Measurements from ENCODE around the gene LPO. TPM values are rescaled to one million over a fixed set of nuclear protein-coding genes. Genes with fewer than 3 reads are reported as not detected.

The LPO gene
- total RNA-seq, 6 donors from 2014 or later: not detected

DNA sequence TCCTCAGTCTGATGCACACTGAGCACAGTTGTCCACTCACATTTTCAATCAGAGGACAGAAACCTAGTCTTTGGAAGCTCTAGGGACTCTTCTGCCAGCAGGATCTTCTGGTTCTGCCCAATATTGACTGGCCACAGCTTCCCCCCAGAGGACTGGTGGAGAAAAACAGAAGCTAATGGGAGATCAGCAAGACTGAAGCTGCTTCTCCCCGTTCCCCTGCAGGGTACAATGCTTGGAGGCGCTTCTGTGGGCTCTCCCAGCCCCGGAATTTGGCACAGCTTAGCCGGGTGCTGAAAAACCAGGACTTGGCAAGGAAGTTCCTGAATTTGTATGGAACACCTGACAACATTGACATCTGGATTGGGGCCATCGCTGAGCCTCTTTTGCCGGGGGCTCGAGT lies 35.5 kb upstream of the LPO start:
- peaks cover 0 to 8% (median 0%) of the 10 kb centered on the region in 4 donors for H3K4me1 ChIP-seq
- WGBS, 2 donors: 85% methylated on average over 7 of the region's 7 CpGs; no CpG with 5 or more reads in 1 of the 2 donors
- DNase-seq: no peak
- no peak overlapping the region for H3K4me3 ChIP-seq
- H3K27ac ChIP-seq: no peak overlapping the region
- H3K9me3 ChIP-seq: no peaks in the 10 kb centered on the region
- TF ChIP-seq, protein P1, sequence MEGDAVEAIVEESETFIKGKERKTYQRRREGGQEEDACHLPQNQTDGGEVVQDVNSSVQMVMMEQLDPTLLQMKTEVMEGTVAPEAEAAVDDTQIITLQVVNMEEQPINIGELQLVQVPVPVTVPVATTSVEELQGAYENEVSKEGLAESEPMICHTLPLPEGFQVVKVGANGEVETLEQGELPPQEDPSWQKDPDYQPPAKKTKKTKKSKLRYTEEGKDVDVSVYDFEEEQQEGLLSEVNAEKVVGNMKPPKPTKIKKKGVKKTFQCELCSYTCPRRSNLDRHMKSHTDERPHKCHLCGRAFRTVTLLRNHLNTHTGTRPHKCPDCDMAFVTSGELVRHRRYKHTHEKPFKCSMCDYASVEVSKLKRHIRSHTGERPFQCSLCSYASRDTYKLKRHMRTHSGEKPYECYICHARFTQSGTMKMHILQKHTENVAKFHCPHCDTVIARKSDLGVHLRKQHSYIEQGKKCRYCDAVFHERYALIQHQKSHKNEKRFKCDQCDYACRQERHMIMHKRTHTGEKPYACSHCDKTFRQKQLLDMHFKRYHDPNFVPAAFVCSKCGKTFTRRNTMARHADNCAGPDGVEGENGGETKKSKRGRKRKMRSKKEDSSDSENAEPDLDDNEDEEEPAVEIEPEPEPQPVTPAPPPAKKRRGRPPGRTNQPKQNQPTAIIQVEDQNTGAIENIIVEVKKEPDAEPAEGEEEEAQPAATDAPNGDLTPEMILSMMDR (IDR thresholded peaks at IDR 0.05): no peak
- TF ChIP-seq POLR2A (IDR thresholded peaks at IDR 0.05): no peak
- no peak for ATAC-seq (ENCODE audit: low FRiP score in 2 of 2)
- peaks cover 0 to 21% (median 7%) of the 10 kb centered on the region in 4 donors for H3K36me3 ChIP-seq
- no peaks in the 10 kb centered on the region for H3K27me3 ChIP-seq

DNA sequence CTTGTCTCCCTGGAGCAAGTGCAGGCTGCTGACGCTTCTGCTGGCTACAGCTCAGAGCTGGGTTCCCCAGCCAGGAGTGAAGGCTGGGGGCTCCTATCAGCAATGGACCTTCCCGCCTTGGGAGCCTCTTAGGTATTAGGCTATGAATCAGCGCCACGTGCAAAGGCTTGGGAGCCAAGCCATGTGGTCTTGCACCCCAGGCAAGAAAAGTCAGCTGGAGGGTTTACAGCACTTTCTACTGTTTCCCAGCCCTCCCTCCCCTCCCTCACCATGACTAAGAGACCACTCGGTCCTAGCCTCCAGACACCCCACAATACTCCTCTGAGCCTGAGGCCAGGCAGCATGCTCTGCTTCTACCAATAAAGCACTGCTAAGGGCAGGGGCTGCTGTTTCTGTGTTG lies 33.6 kb upstream of the LPO start:
- 87 to 94% methylated on average over 5 of the region's 5 CpGs for WGBS, 2 donors
- no peak for DNase-seq
- H3K36me3 ChIP-seq: peaks cover 0 to 36% (median 10%) of the 10 kb centered on the region in 4 donors
- peaks cover 0 to 5% (median 0%) of the 10 kb centered on the region in 4 donors for H3K4me1 ChIP-seq
- TF ChIP-seq, protein P1 (IDR thresholded peaks at IDR 0.05): no peak
- TF ChIP-seq POLR2A (IDR thresholded peaks at IDR 0.05) (no peak), POLR2AphosphoS5 (IDR thresholded peaks at IDR 0.05) (no peak), EP300 (IDR thresholded peaks at IDR 0.05) (no peak)
- no peaks in the 10 kb centered on the region for H3K9me3 ChIP-seq
- H3K27me3 ChIP-seq: no peaks in the 10 kb centered on the region
- H3K4me3 ChIP-seq: no peak overlapping the region
- no peak for ATAC-seq (ENCODE audit: low FRiP score in 2 of 2)
- H3K27ac ChIP-seq: no peak overlapping the region

- DNase-seq: no peak
- Histone ChIP-seq H3K36me3 (peaks cover 3 to 47% (median 18%) of the 10 kb centered on the region in 4 donors), H3K4me1 (no peaks in the 10 kb centered on the region), H3K9me3 (no peaks in the 10 kb centered on the region), H3K4me3 (no peak overlapping the region), H3K27me3 (no peaks in the 10 kb centered on the region), H3K27ac (no peak overlapping the region)
- no peak for ATAC-seq (ENCODE audit: low FRiP score in 2 of 2)
- 95% methylated on average over 6 to 11 of the region's 11 CpGs for WGBS, 2 donors
- TF ChIP-seq, protein P1 (IDR thresholded peaks at IDR 0.05): no peak
- TF ChIP-seq POLR2AphosphoS5 (IDR thresholded peaks at IDR 0.05) (no peak), POLR2A (IDR thresholded peaks at IDR 0.05) (no peak), EP300 (IDR thresholded peaks at IDR 0.05) (no peak)
Observed at GRCh38 chr17:58205936-58206335, 32.4 kb upstream of the LPO start.

- DNase-seq (no peak), ATAC-seq (ENCODE audit: low FRiP score in 2 of 2) (no peak)
- no peak for TF ChIP-seq POLR2A (IDR thresholded peaks at IDR 0.05)
- no peak for TF ChIP-seq EP300 (IDR thresholded peaks at IDR 0.05)
- no peaks in the 10 kb centered on the region for H3K27me3 ChIP-seq
- H3K4me1 ChIP-seq: no peaks in the 10 kb centered on the region
- H3K27ac ChIP-seq: no peak overlapping the region
- H3K36me3 ChIP-seq: peaks cover 3 to 61% (median 21%) of the 10 kb centered on the region in 4 donors
- WGBS, 2 donors: 84 to 90% methylated on average over 2 to 3 of the region's 3 CpGs
- H3K4me3 ChIP-seq: no peak overlapping the region
- no peaks in the 10 kb centered on the region for H3K9me3 ChIP-seq
Observed at GRCh38 chr17:58207451-58207850, 30.9 kb upstream of the LPO start.

DNA sequence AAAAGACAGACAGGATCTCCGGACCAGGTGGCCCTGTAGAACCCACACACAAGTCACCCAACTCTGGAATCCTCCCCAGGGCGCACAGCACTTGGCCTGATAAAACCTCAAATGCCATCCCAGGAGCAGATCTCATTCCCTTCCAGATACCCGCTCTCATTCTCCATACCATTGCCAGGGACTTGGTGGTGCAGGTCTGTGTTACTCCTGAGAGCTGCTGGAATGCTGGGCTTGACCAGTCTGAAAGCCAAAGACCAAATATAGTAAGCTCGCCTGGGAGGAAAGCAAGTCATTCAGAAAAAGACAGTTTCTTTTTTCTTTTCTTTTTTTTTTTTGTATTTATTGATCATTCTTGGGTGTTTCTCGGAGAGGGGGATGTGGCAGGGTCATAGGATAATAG lies 30.0 kb upstream of the LPO start:
- H3K4me3 ChIP-seq: no peak overlapping the region
- 78 to 90% methylated on average over 5 of the region's 5 CpGs for WGBS, 2 donors
- no peak overlapping the region for H3K27ac ChIP-seq
- TF ChIP-seq EP300 (IDR thresholded peaks at IDR 0.05) (no peak), POLR2A (IDR thresholded peaks at IDR 0.05) (no peak), POLR2AphosphoS5 (IDR thresholded peaks at IDR 0.05) (no peak)
- TF ChIP-seq, protein P1 (IDR thresholded peaks at IDR 0.05): no peak
- peaks cover 3 to 68% (median 28%) of the 10 kb centered on the region in 4 donors for H3K36me3 ChIP-seq
- no peaks in the 10 kb centered on the region for H3K4me1 ChIP-seq
- ATAC-seq (ENCODE audit: low FRiP score in 2 of 2): peak in 1 of 2 donors; percentile 20
- no peaks in the 10 kb centered on the region for H3K27me3 ChIP-seq
- no peak for DNase-seq
- no peaks in the 10 kb centered on the region for H3K9me3 ChIP-seq
